ENCODE measurements around the gene ABHD2.
"Not testable (repeated sequence)": the region's sequence is repeated elsewhere in the genome, so short reads cannot be mapped to it uniquely, and the experiment has no call there.

The ABHD2 gene

GRCh38 chr15:89077750-89078149 is 10.5 kb upstream of the ABHD2 start:
- H3K4me1 ChIP-seq (ENCODE audit: control insufficient read depth in 1 of 2, insufficient read depth in 2 of 2, low read length in 2 of 2): no peaks in the 10 kb centered on the region
- no peak overlapping the region for H3K27ac ChIP-seq (ENCODE audit: low read length)
- no peaks in the 10 kb centered on the region for H3K36me3 ChIP-seq (ENCODE audit: control insufficient read depth in 1 of 2, insufficient read depth in 2 of 2, low read length in 2 of 2)
- H3K9me3 ChIP-seq (ENCODE audit: control insufficient read depth in 1 of 2, low read length in 2 of 2): no peaks in the 10 kb centered on the region
- H3K27me3 ChIP-seq (ENCODE audit: low read depth, low read length): no peaks in the 10 kb centered on the region
- no peak overlapping the region for H3K4me3 ChIP-seq (ENCODE audit: low read depth in 1 of 2, low read length in 2 of 2)

- Histone ChIP-seq H3K27me3 (ENCODE audit: low read depth, low read length) (no peaks in the 10 kb centered on the region), H3K4me3 (ENCODE audit: low read depth in 1 of 2, low read length in 2 of 2) (no peak overlapping the region), H3K36me3 (ENCODE audit: control insufficient read depth in 1 of 2, insufficient read depth in 2 of 2, low read length in 2 of 2) (no peaks in the 10 kb centered on the region), H3K9me3 (ENCODE audit: control insufficient read depth in 1 of 2, low read length in 2 of 2) (no peaks in the 10 kb centered on the region), H3K4me1 (ENCODE audit: control insufficient read depth in 1 of 2, insufficient read depth in 2 of 2, low read length in 2 of 2) (no peaks in the 10 kb centered on the region), H3K27ac (ENCODE audit: low read length) (no peak overlapping the region)
Measured at GRCh38 chr15:89078851-89079810, 9.1 kb upstream of the ABHD2 start.

GRCh38 chr15:89081878-89082277 is 6.4 kb upstream of the ABHD2 start:
- Histone ChIP-seq H3K36me3 (ENCODE audit: control insufficient read depth in 1 of 2, insufficient read depth in 2 of 2, low read length in 2 of 2) (no peaks in the 10 kb centered on the region), H3K27ac (ENCODE audit: low read length) (no peak overlapping the region), H3K27me3 (ENCODE audit: low read depth, low read length) (no peaks in the 10 kb centered on the region), H3K4me3 (ENCODE audit: low read depth in 1 of 2, low read length in 2 of 2) (no peak overlapping the region), H3K9me3 (ENCODE audit: control insufficient read depth in 1 of 2, low read length in 2 of 2) (no peaks in the 10 kb centered on the region), H3K4me1 (ENCODE audit: control insufficient read depth in 1 of 2, insufficient read depth in 2 of 2, low read length in 2 of 2) (no peaks in the 10 kb centered on the region)

- H3K27ac ChIP-seq (ENCODE audit: low read length): no peak overlapping the region
- H3K36me3 ChIP-seq (ENCODE audit: control insufficient read depth in 1 of 2, insufficient read depth in 2 of 2, low read length in 2 of 2): no peaks in the 10 kb centered on the region
- H3K9me3 ChIP-seq (ENCODE audit: control insufficient read depth in 1 of 2, low read length in 2 of 2): no peaks in the 10 kb centered on the region
- H3K4me3 ChIP-seq (ENCODE audit: low read depth in 1 of 2, low read length in 2 of 2): no peak overlapping the region
- no peaks in the 10 kb centered on the region for H3K27me3 ChIP-seq (ENCODE audit: low read depth, low read length)
- peaks cover 0 to 4% of the 10 kb centered on the region in 2 donors for H3K4me1 ChIP-seq (ENCODE audit: control insufficient read depth in 1 of 2, insufficient read depth in 2 of 2, low read length in 2 of 2)
Measured at GRCh38 chr15:89083246-89083645, 5.0 kb upstream of the ABHD2 start.

- Histone ChIP-seq H3K4me3 (ENCODE audit: low read depth in 1 of 2, low read length in 2 of 2) (no peak overlapping the region), H3K27me3 (ENCODE audit: low read depth, low read length) (no peaks in the 10 kb centered on the region), H3K4me1 (ENCODE audit: control insufficient read depth in 1 of 2, insufficient read depth in 2 of 2, low read length in 2 of 2) (peaks cover 13 to 17% of the 10 kb centered on the region in 2 donors), H3K9me3 (ENCODE audit: control insufficient read depth in 1 of 2, low read length in 2 of 2) (no peaks in the 10 kb centered on the region), H3K36me3 (ENCODE audit: control insufficient read depth in 1 of 2, insufficient read depth in 2 of 2, low read length in 2 of 2) (no peaks in the 10 kb centered on the region), H3K27ac (ENCODE audit: low read length) (peak overlapping the region; percentile 74)
Measured at GRCh38 chr15:89085289-89085926, 2.8 kb upstream of the ABHD2 start.

GRCh38 chr15:89085933-89086332 is 2.3 kb upstream of the ABHD2 start:
- H3K27me3 ChIP-seq (ENCODE audit: low read depth, low read length); H3K36me3 ChIP-seq (ENCODE audit: control insufficient read depth in 1 of 2, insufficient read depth in 2 of 2, low read length in 2 of 2); H3K4me3 ChIP-seq (ENCODE audit: low read depth in 1 of 2, low read length in 2 of 2); H3K9me3 ChIP-seq (ENCODE audit: control insufficient read depth in 1 of 2, low read length in 2 of 2): not testable (repeated sequence)
- peaks cover 13 to 19% of the 10 kb centered on the region in 2 donors for H3K4me1 ChIP-seq (ENCODE audit: control insufficient read depth in 1 of 2, insufficient read depth in 2 of 2, low read length in 2 of 2)
- H3K27ac ChIP-seq (ENCODE audit: low read length): peak overlapping the region; percentile 74

- H3K36me3 ChIP-seq (ENCODE audit: control insufficient read depth in 1 of 2, insufficient read depth in 2 of 2, low read length in 2 of 2); H3K9me3 ChIP-seq (ENCODE audit: control insufficient read depth in 1 of 2, low read length in 2 of 2); H3K27me3 ChIP-seq (ENCODE audit: low read depth, low read length); H3K4me3 ChIP-seq (ENCODE audit: low read depth in 1 of 2, low read length in 2 of 2): not testable (repeated sequence)
- peak overlapping the region; percentile 89 for H3K27ac ChIP-seq (ENCODE audit: low read length)
- peaks cover 13 to 19% of the 10 kb centered on the region in 2 donors for H3K4me1 ChIP-seq (ENCODE audit: control insufficient read depth in 1 of 2, insufficient read depth in 2 of 2, low read length in 2 of 2)
Measured at GRCh38 chr15:89086390-89086789, 1.9 kb upstream of the ABHD2 start.

GRCh38 chr15:89087161-89087829 is 961 bp upstream of the ABHD2 start:
- Histone ChIP-seq H3K9me3 (ENCODE audit: control insufficient read depth in 1 of 2, low read length in 2 of 2) (no peaks in the 10 kb centered on the region), H3K27ac (ENCODE audit: low read length) (peak overlapping the region; percentile 89), H3K4me3 (ENCODE audit: low read depth in 1 of 2, low read length in 2 of 2) (peak overlapping the region; percentile 48 to 86), H3K27me3 (ENCODE audit: low read depth, low read length) (no peaks in the 10 kb centered on the region), H3K4me1 (ENCODE audit: control insufficient read depth in 1 of 2, insufficient read depth in 2 of 2, low read length in 2 of 2) (peaks cover 16 to 19% of the 10 kb centered on the region in 2 donors), H3K36me3 (ENCODE audit: control insufficient read depth in 1 of 2, insufficient read depth in 2 of 2, low read length in 2 of 2) (no peaks in the 10 kb centered on the region)

- no peaks in the 10 kb centered on the region for H3K36me3 ChIP-seq (ENCODE audit: control insufficient read depth in 1 of 2, insufficient read depth in 2 of 2, low read length in 2 of 2)
- H3K9me3 ChIP-seq (ENCODE audit: control insufficient read depth in 1 of 2, low read length in 2 of 2): no peaks in the 10 kb centered on the region
- no peaks in the 10 kb centered on the region for H3K27me3 ChIP-seq (ENCODE audit: low read depth, low read length)
- H3K4me1 ChIP-seq (ENCODE audit: control insufficient read depth in 1 of 2, insufficient read depth in 2 of 2, low read length in 2 of 2): peaks cover 19 to 34% of the 10 kb centered on the region in 2 donors
- peak overlapping the region; percentile 93 for H3K27ac ChIP-seq (ENCODE audit: low read length)
- H3K4me3 ChIP-seq (ENCODE audit: low read depth in 1 of 2, low read length in 2 of 2): peak overlapping the region; percentile 85 to 86
Measured at GRCh38 chr15:89088605-89089315, 504 bp downstream of the ABHD2 start.

- peaks cover 19 to 37% of the 10 kb centered on the region in 2 donors for H3K4me1 ChIP-seq (ENCODE audit: control insufficient read depth in 1 of 2, insufficient read depth in 2 of 2, low read length in 2 of 2)
- H3K27me3 ChIP-seq (ENCODE audit: low read depth, low read length): no peaks in the 10 kb centered on the region
- peak overlapping the region; percentile 93 for H3K27ac ChIP-seq (ENCODE audit: low read length)
- H3K36me3 ChIP-seq (ENCODE audit: control insufficient read depth in 1 of 2, insufficient read depth in 2 of 2, low read length in 2 of 2): no peaks in the 10 kb centered on the region
- no peaks in the 10 kb centered on the region for H3K9me3 ChIP-seq (ENCODE audit: control insufficient read depth in 1 of 2, low read length in 2 of 2)
- H3K4me3 ChIP-seq (ENCODE audit: low read depth in 1 of 2, low read length in 2 of 2): peak overlapping the region; percentile 85 to 86
Measured at GRCh38 chr15:89089316-89090230, 1.3 kb downstream of the ABHD2 start.
